HG03571 (cell line): Measurements from ENCODE around the gene THAP10.
"Not testable (repeated sequence)": the region's sequence is repeated elsewhere in the genome, so short reads cannot be mapped to it uniquely, and the experiment has no call there.

ENCODE experiments used
- ATAC-seq: cut with Tn5 transposase; IDR thresholded peaks from one replicate; pipeline ENCODE4 v1.9.1; 2021; ENCODE audit not compliant: unreplicated experiment

THAP10 gene

DNA sequence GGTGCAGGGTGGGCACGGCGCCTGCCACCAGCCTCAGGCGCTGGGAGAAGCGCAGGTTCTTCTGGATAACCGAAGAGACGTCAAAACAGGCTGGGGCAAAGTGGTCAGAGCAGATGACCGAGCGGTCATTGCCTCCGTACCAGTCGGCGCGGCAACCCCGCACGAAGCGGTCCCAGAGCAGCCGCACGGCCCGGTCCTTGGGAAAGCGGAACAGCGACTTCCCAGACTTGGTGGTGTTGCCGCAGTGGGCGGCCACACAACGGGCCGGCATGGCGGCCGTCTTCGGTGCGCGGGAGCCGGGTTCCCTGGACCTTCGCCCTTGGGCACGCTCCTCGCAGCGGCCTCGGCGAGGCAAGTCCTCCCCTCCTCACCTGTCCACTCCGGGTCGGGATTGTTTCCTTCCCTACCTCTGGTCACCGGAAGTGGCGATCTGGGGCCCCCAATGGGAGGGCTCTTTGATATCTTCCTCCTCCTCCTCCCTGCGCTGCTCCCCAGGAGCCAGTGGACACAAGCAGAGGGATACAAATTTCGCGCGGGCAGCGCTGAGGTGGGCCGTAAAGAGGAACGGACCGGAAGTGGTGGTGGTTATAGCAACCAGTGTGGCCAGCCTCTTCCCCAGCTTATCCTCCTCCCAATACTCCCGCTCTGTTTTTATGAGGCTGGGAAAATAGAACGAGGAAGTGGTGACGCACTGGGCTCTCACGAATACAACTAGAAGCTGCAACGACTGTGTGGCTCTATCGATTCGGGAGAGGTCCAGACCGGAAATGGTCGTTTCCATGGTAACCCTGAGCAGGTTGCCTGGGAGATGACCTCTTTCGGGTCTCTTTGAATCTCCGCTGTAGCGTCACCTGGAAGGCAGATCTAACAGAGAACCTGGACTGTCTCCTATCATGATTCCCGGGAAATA, at the start of gene THAP10, which contains the start of gene LRRC49:
TSS of gene THAP10 (minus strand) at position 432 of the 910 bp plus-strand sequence. CDS start at position 271, 161 bp downstream.
TSS of gene LRRC49 (plus strand) at position 825 of the 910 bp plus-strand sequence. CDS start at position 894, 69 bp downstream.
- peak; percentile 78 for ATAC-seq

DNA sequence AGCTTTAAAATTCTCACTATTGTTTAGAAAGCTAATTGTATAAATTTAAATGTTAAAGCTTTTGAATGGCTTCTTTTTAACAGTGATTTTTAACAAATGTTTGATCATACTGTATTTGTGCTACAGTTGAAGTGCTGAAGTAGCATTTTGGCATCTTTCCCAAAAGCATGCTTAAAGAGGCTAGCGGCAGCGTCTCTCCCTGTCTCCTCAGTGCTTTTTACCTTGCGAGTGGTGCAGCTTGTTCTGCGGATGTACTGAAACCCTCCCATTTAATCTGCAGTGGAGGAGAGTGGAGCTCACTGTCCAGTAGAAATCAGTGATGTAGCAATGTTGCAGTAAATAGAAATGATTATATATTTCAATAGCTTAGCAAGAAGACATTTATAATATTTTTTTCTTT, 44.1 kb upstream of the THAP10 start:
- no peak for ATAC-seq

DNA sequence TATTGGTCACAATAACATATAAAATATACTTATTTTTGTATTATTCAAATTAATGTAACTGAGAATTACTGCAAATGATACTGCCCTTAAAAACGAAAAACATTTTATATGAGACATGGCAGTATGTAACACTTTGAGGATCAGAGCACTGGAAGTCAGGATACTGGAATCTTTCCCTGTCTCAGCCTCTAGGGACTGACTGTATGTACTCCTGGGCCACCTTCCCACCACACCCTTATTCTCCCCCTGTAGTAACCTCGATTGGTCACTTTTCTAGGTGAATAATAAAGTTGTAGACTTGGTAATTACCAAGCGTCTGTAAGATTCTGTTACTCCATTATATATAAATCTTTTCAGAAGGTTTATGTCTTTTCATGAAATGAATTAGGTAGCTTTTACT, 43.4 kb upstream of the THAP10 start:
- ATAC-seq, result no peak

DNA sequence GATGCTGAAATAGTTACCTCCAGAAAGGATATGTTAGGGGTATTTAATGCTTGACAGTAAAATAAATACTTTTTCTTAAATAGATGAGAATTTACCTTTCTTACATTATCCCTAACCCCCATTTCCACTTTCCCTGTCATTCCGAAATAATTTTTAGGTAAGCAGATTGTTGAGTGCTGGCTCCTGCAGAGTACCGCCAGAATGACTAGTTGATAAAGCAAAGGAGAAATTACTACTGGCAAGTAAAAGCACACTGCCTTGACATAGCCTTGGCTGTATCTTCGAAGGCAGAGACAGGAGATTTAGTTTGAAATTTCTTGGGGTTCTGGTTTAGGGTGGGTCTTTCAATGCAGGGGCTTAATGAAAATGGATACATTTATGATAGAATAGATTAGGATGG, 41.2 kb upstream of the THAP10 start:
- ATAC-seq, result no peak

DNA sequence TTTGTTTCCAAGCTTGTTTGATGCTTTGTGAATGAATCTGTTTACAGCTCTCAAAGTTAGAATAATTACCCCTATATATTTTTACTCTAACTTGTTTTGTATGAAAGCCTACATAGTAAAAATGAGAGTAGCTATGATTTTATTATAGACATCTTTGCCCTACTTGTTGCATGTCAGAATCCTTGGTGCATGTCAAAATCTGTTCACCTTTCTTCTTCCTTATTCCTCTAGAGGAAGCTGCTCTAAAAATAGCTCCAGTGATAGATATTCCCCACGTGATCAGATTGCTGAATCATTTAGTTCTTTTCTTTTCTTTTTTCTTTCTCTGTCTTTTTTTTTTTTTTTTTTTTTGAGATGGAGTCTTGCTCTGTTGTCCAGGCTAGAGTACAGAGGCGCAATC, 40.2 kb upstream of the THAP10 start:
- ATAC-seq, result no peak

DNA sequence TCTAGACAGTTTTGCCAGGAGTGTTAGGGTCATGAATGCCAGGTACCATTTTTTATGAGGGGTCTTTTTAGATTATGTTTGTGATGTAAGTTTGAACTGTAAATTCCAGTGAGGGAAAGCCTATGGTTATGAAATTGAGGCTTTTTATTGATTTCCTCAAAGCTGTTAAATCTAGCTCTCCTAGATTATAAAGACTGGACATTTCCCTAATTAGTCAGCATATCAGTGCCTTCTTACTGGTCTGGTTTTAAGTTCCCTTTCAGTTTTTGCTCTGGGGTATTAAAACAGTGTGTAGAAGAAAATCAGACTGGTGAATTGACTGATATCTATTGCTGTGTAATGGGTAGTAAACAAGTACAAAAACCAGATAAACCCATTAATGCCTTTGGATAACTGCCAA, 39.6 kb upstream of the THAP10 start:
- no peak for ATAC-seq

DNA sequence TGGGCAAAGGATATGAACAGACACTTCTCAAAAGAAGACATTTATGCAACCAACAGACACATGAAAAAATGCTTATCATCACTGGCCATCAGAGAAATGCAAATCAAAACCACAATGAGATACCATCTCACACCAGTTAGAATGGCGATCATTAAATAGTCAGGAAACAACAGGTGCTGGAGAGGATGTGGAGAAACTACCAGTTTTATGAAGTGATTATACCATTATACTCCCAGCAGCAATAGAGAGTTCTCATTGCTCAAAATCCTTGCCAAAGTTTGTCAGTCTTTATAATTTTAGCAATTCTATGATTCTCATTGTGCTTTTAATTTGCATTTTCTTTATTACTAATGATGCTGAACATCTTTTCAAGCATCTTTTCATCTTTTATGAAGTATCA, 34.7 kb upstream of the THAP10 start:
- not testable (repeated sequence) for ATAC-seq

DNA sequence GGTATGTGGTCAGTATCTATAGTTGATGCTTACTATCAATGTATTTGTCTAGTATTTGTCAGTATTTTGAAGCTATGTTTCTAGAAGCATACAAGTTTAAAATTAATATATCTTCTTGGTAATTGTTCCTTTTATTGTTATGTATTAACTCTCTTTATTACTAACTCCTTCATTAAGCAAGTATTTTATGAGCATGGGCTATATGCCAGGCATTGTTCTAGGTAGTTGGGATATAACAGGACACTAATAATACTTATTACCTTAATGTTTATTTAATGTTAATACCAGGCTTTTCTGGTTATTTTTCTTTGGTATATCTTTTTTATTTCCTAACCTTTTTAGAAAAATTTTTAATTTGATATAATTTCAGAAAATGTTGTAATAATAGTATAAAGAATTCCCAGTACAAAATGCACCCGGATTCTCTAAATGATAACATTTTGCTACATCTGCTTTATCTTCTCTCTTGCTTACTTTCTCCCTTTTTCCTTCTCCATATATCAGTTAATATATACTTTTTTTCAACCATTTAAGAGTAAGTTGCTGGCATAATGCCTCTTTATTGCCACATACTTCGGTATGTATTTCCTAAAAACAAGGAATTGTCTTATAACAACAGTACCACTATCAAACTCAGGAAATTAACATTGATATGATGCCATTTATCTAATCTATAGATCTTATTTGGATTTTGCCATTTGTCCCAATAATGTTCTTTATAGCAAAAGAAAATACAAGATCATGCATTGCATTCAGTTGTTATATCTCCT, 31.3 kb upstream of the THAP10 start:
- ATAC-seq, result no peak

DNA sequence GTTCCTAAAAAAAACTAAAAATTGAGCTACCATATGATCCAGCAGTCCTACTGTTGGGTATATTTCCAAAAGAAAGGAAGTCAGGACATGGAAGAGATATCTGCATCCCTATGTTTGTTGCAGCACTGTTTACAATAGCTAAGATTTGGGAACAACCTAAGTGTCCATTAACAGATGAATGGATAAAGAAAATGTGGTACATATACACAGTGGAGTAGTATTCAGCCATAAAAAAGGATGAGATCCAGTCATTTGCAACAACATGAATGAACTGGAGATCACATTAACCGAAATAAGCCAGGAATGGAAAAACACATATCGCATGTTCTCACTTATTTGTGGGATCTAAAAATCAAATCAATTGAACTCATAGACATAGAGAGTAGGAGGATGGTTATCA, 29.9 kb upstream of the THAP10 start:
- ATAC-seq, result no peak

DNA sequence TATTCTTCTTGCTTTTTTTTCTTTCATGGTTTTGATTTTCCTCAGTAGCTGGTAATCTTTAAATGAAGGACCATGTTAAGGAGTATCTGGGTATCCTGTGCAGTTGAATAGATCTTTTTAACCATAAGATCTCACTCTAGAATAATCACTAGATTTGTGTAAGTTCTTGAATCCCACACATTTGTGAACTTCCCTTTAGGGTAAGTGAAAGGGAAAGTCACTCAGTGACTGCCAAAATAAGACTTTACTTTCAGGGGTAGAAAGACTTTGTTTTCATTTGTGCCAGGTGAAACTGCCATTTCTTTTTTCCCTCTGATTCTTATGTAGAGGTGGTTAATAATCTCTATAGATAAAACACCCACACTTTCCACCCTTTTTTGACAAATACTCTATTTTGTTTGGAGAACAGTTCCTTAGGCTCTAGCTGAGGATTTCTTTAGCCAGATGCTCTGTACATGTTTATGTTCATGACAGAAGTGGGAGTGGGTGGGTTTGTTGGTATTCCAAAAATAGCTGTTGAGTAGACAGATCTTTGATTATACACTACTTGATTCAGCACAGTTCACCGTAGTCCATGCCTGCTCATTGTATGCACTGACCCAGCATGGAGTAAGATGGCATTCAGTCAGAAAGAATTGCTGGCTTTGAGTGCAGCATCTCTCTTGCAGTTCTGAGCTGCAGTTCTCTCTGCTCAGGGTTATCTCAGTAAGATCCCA, 28.9 kb upstream of the THAP10 start:
- no peak for ATAC-seq

DNA sequence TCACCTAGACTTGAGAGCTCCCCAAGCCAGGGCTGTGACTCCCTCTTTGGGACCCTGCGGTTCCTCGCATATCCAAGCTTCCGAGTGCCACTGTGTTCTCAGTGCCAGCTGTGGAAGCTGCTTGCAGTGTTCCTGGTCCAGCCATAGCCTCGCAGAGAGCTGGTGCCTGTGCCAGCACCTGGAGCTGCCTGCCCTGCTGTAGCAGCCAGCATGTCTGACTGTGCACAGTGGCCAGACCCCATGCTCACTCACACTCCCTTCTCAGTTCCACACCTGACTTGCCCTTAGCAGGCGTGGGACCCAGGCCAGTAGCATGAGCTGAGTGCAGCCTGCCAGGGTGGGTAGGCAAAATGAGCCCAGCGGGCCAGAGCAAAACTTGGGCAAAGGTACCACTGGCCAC, 25.7 kb upstream of the THAP10 start:
- no peak for ATAC-seq

DNA sequence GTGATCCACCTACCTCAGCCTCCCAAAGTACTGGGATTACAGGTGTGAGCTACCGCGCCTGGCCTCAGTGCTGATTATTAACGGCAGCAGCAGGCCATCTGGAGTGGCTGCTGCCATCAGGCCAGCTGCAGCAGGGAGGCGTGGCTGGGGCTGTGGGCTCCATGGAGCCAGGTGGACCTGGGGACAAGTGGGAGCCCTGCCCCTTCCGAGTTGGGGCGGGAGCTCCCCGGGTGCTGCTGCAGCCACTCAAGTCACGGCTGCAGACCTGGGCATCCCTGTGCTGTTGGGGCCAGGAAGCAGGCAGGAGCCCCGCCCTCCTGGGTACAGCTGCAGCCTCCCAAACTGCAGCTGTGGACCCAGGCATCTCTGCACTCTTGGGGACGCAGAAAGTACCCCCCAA, 24.3 kb upstream of the THAP10 start:
- no peak for ATAC-seq

DNA sequence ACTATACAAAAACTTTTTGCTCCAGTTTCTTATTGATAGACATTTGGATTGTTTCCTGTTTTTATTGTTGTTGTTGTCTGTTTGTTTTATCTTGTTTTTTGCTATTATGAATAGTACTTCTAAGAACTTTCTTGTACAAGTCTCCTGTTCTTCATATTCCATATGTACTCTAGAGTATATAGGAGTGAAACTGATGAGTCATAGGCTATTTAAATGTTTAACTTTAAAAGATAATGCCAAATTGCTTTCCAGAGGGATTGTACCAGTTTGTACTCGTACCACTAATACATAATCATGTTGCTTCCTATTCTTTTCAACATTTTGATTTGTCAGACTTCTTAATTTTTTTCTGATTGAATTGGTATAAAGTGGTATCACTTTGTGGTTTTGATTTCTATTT, 20.0 kb upstream of the THAP10 start:
- no peak for ATAC-seq

DNA sequence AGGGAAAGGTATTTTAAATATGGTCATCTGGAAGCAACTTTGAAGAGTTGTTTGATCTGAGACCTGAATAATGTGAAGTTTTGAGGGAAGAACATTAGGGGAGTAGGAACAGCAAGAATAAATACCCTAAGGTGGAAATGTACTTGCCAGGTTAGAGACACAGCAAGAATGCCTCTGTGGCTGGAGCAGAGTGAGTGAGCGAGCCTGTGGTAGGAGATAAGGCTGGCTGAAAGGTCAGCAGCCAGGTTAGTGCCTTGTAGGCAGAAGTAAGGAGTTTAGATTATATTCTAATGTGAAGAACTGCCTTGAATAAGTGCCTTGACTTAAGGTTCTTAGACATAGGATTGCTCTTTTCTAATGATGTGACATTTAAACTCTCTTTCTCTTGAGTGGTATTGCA, 18.7 kb upstream of the THAP10 start:
- ATAC-seq, result no peak

DNA sequence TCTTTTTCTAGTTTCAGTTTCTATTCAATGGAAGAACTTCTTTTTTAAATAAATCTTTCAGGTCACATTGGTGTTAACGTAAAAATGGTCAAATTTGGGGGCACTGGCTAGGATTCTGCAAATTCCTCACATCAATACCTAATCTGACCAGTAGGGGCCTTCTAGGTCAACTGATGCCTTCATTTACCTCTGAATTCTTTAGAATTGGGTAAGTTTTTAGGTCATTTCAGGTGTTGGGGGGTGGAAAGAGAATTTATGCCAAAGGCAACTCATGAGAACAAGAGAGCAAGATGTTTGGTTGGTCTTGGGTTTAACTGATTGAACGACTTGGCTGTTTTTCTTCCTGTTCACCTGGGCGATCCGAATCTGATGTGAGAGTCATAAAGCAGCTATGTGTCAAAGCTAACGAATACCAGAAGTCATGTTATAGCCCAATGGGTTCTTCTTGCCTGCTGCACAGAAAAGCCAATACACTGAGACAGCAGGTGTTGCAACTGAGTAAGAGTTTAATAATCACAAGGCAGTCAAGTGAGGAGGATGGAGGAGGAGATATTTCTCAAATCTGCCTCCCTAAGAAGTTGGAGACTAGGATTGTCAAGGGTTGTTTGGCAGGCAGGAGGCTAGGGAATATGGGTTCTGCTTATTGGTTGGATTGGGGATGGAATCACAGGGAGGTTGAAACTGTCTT, 15.7 kb upstream of the THAP10 start:
- ATAC-seq, result no peak

DNA sequence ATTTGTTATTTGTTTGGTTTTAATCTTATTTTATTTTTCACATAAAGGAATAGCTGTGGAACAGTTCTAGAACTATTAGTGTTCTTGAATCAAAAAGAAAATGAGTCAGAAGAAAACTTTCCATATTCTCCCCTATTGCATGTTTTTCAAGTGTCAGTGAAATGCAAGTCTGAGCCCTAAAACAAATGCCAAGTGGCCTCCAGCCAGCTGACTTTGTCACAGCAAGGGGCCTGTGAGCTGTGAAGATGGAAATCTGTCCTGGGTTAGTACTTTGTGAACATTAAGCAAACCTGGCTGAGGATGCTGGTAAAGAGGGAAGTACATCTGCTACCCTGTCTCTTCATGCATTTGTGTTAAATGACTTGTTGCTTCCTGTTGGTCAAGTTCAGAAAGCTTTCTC, 14.6 kb upstream of the THAP10 start:
- no peak for ATAC-seq

DNA sequence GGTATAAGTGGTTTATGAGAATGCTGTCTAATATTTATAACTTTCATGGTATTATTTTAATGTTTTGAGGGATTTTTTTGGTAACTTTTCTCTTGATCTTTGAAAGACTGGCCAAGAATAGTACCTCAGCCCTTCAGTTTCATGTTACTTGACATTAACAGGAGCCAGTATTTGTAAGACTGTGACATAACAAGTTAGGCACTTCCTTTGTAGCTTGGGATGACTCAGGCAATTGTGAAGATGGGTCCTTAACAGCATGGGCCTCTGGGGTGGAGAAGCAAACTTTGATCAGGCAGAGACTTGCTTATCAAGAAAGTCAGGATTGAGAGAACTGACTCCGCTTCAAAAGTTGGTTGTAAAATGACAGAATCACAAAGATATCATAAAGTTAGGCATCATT, 9.9 kb upstream of the THAP10 start:
- ATAC-seq, result no peak

DNA sequence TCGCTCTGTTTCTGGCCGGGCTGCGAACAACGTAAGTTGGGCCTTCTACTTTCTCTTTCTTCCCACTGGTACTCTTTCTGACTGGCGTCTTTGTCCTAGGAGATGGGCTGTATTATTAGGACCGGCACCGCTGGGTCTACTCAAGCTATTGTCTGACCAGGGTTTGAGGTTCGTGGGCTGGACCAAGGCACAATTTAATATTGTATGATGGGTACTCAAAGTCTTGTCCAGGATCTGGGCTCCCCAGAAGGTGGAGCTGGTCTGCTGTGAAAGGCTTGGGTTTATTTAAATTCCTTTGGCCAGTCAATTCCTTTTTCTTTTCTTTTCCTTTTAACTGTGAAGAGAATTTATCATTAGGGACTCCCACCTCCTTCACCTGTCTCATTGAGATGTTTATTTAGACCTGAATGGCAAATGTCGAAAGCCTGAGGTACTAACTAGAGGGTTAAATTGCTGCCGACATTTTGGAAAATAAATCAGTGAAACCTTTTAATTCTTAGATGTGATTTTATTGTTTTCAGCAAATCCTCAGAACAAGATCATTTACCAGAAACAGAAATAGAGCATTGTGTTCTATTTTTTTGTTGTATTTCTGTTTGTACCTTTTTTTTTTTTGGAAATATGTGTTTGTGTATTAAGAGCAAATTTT, 803 bp upstream of the THAP10 start:
- peak; percentile 20 for ATAC-seq

DNA sequence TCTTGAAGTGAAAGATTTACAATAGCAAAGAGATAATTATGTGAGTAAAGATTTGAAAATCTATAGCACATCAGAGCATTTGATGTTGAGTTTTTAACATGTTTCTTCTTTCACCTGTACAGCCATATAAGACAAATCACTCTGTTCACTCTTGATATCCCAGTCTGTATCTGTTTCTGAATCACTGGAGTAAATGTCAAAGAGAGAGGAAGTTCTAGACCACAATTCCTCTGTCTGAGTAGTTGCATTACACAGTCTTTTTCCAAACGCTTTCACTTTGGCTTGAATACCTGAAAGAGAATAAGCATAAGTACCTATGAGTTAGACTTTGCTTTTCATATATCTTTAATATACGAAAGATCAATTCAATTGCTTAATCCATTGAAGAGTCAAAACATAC, 9.9 kb downstream of the THAP10 start:
- ATAC-seq, result no peak

DNA sequence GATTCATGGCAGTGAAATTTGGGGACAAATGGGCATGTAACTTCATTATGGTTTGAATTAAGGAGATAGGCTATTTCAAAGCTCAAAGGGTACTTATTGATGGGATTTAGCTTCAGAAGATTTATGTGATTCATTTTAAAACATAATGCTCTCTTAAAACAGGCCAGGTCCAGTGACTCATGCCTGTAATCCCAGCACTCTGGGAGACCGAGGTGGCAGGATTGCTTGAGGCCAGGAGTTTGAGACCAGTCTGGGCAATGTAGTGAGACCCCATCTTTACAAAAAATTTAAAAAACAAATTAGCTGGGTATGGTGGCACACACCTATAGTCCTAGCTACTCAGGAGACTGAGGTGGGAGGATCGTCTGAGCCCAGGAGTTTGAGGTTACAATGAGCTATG, 11.5 kb downstream of the THAP10 start:
- ATAC-seq, result no peak
